ENCODE measurements around the gene FBLIM1.

Gene FBLIM1

GRCh38 chr1:15726508-15726907 is 32.1 kb upstream of the FBLIM1 start:
- no peak for DNase-seq (ENCODE audit: low read depth)
- no peak overlapping the region for H3K4me3 ChIP-seq (ENCODE audit: low read length)
- no peak for TF ChIP-seq CTCF (conservative IDR thresholded peaks at IDR 0.05; ENCODE audit: low read depth, low read length)

GRCh38 chr1:15727021-15727420 is 31.6 kb upstream of the FBLIM1 start:
- no peak for TF ChIP-seq CTCF (conservative IDR thresholded peaks at IDR 0.05; ENCODE audit: low read depth, low read length)
- no peak overlapping the region for H3K4me3 ChIP-seq (ENCODE audit: low read length)
- no peak for DNase-seq (ENCODE audit: low read depth)

- no peak overlapping the region for H3K4me3 ChIP-seq (ENCODE audit: low read length)
- TF ChIP-seq CTCF (conservative IDR thresholded peaks at IDR 0.05; ENCODE audit: low read depth, low read length): no peak
- no peak for DNase-seq (ENCODE audit: low read depth)
Measured at GRCh38 chr1:15727424-15727823, 31.2 kb upstream of the FBLIM1 start.

- no peak for DNase-seq (ENCODE audit: low read depth)
- no peak for TF ChIP-seq CTCF (conservative IDR thresholded peaks at IDR 0.05; ENCODE audit: low read depth, low read length)
- no peak overlapping the region for H3K4me3 ChIP-seq (ENCODE audit: low read length)
Measured at GRCh38 chr1:15727866-15728534, 30.6 kb upstream of the FBLIM1 start.

GRCh38 chr1:15728937-15729657 is 29.5 kb upstream of the FBLIM1 start:
- no peak for DNase-seq (ENCODE audit: low read depth)
- TF ChIP-seq CTCF (conservative IDR thresholded peaks at IDR 0.05; ENCODE audit: low read depth, low read length): no peak
- no peak overlapping the region for H3K4me3 ChIP-seq (ENCODE audit: low read length)

- DNase-seq (ENCODE audit: low read depth): no peak
- TF ChIP-seq CTCF (conservative IDR thresholded peaks at IDR 0.05; ENCODE audit: low read depth, low read length): no peak
- H3K4me3 ChIP-seq (ENCODE audit: low read length): no peak overlapping the region
Measured at GRCh38 chr1:15730423-15730822, 28.2 kb upstream of the FBLIM1 start.

GRCh38 chr1:15730936-15731335 is 27.7 kb upstream of the FBLIM1 start:
- no peak for TF ChIP-seq CTCF (conservative IDR thresholded peaks at IDR 0.05; ENCODE audit: low read depth, low read length)
- DNase-seq (ENCODE audit: low read depth): no peak
- H3K4me3 ChIP-seq (ENCODE audit: low read length): no peak overlapping the region
